Stomach smooth muscle (tissue), 2 donors: ENCODE measurements around the gene TULP4.
"Not testable (repeated sequence)": the region's sequence is repeated elsewhere in the genome, so short reads cannot be mapped to it uniquely, and the experiment has no call there.

ENCODE experiments used
- H3K27ac ChIP-seq: one replicate; pipeline ENCODE4 v1.7.0; 2013; ENCODE audit warnings: mild to moderate bottlenecking, low read length, inconsistent platforms
- H3K27me3 ChIP-seq, 2 donors: one replicate each; pipeline ENCODE4 v1.7.0; 2013; ENCODE audit warnings: low read length in 2 of 2; ENCODE audit not compliant: insufficient read depth in 2 of 2, control insufficient read depth in 1 of 2
- H3K36me3 ChIP-seq, 2 donors: one replicate each; pipeline ENCODE4 v1.7.0; 2013; ENCODE audit warnings: low read length in 2 of 2; ENCODE audit not compliant: control insufficient read depth in 2 of 2, insufficient read depth in 2 of 2
- H3K4me1 ChIP-seq: one replicate; pipeline ENCODE4 v1.7.0; 2013; ENCODE audit warnings: low read length; ENCODE audit not compliant: control insufficient read depth, insufficient read depth
- H3K4me3 ChIP-seq, 2 donors: one replicate each; pipeline ENCODE4 v1.7.0; 2013; ENCODE audit warnings: low read length in 2 of 2
- H3K9ac ChIP-seq, 2 donors: one replicate each; pipeline ENCODE4 v1.7.0; 2013; ENCODE audit warnings: low read length in 2 of 2, mild to moderate bottlenecking in 1 of 2
- H3K9me3 ChIP-seq, 2 donors: one replicate each; pipeline ENCODE4 v1.7.0; 2013; ENCODE audit warnings: low read length in 2 of 2; ENCODE audit not compliant: control insufficient read depth in 2 of 2
- donor health status: healthy.
- donor health status: Pancreatic carcinoma.

TULP4 gene

DNA sequence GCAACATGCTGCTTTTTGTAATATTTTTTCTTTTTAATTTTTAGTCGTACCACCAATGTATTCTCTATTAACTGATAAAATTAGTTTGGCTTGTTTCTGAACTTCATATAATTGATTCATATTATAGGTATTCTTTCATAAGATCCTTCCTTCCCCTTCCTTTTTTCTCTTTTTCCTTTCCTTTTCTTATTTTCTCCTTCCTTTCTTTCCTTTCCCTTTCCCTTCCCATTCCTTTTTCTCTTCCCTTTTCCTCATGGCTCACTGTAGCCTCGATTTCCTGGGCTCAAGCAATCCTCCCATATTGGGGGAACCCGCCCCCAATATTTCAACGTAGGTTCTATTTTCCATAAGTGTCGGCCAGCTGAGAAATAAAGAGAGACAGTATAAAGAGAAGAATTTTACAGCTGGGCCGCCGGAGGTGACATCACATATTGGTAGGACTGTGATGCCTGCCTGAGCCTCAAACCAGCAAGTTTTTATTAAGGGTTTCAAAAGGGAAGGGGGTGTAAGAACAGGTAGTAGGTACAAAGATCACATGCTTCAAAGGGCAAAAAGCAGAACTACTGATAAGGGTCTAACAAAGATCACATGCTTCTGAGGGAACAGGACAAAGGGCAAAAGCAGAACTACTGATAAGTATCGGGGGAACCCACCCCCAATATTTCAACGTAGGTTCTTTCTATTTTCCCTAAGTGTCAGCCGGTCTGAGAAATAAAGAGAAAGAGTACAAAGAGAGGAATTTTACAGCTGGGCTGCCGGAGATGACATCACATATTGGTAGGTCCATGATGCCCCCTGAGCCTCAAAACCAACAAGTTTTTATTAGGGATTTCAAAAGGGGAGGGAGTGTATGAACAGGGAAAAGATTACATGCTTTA lies 16.1 kb upstream of the TULP4 start:
- H3K36me3 ChIP-seq, H3K9ac ChIP-seq, H3K4me3 ChIP-seq, H3K27me3 ChIP-seq, H3K27ac ChIP-seq, H3K4me1 ChIP-seq, H3K9me3 ChIP-seq: not testable (repeated sequence)

DNA sequence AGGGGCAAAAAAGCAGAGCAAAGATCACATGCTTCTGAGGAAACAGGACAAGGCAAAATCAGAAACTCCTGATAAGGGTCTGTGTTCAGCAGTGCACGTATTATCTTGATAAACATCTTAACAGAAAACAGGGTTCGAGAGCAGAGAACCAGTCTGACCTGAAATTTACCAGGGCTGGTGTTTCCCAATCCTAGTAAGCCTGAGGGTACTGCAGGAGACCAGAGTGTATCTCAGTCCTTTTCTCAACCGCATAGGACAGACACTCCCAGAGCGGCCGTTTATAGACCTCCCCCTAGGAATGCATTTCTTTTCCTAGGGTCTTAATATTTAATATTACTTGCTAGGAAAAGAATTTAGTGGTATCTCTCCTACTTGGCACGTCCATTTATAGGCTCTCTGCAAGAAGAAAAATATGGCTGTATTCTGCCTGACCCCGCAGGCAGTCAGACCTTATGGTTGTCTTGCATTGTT lies 15.4 kb upstream of the TULP4 start:
- H3K27me3 ChIP-seq, H3K9ac ChIP-seq, H3K4me1 ChIP-seq, H3K4me3 ChIP-seq, H3K27ac ChIP-seq, H3K36me3 ChIP-seq, H3K9me3 ChIP-seq: not testable (repeated sequence)

DNA sequence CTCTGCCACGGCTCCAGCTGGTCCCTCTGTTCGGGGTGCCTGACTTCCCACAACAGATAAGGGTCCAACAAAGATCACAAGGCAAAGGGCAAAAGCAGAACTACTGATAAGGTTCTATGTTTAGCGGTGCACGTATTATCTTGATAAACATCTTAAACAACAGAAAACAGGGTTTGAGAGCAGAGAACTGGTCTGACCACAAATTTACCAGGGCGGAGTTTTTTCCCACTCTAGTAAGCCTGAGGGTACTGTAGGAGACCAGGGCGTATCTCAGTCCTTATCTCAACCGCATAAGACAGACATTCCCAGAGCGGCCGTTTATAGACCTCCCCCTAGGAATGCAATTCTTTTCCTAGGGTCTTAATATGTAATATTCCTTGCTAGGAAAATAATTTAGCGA lies 14.6 kb upstream of the TULP4 start:
- not testable (repeated sequence) for H3K36me3 ChIP-seq, H3K27ac ChIP-seq, H3K4me1 ChIP-seq, H3K4me3 ChIP-seq, H3K9me3 ChIP-seq, H3K9ac ChIP-seq, H3K27me3 ChIP-seq

DNA sequence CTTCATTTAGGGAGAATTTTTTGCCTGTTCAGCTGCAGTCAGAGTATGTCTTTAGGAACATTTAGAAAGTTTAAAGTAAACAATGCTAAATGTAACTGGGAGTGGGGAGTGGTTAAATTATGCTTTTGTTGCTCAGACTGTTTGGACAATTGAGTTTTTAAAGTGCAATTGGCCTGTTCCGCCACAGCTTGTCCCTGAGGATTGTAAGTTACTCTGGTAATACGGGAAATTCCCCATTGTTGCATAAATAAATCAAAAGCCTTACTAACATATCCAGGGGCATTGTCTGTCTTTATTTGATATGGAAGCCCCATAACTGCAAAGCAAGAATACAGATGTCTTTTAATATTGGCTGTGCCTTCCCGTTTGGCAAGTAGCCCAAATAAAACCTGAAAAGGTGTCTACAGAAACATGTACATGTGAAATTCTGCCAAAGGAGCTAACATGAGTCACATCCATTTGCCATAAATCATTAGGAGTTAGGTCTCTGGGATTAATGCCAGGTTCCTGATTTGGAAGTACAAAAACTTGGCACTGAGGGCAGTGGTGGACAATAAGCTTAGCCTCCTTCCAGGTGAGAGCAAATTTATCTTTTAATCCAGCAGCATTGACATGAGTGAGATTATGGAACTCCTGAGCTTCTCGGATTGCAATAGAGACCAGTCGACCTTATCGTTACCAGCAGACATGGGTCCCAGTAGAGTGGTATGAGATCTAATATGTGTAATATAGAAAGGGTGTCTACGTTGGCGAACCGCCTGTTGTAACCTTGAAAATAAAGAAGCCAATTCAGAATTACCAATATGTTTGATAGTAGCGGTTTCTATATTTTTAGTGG lies 11.7 kb upstream of the TULP4 start:
- H3K36me3 ChIP-seq, H3K4me3 ChIP-seq, H3K9ac ChIP-seq, H3K27ac ChIP-seq, H3K9me3 ChIP-seq, H3K4me1 ChIP-seq, H3K27me3 ChIP-seq: not testable (repeated sequence)

DNA sequence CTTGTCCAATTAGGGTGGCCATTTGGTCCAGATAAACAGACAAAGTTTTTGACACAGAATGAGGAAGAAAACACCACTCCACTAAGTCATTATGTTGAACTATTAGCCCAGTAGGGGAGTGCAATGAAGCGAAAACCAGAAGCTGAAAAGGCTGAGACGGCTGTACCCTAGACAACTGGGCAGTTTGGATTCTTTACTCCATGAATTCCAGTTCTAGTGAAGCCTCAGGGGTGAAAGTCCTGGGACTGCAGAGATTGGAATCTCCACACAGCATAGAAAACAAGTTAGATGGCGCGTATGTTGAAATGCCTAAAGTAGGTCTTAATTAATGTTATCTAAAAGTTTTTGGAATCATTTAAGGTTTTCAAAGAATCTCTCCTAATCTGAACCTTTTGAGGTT lies 10.7 kb upstream of the TULP4 start:
- H3K4me1 ChIP-seq, H3K9me3 ChIP-seq, H3K36me3 ChIP-seq, H3K9ac ChIP-seq, H3K27ac ChIP-seq, H3K27me3 ChIP-seq, H3K4me3 ChIP-seq: not testable (repeated sequence)

DNA sequence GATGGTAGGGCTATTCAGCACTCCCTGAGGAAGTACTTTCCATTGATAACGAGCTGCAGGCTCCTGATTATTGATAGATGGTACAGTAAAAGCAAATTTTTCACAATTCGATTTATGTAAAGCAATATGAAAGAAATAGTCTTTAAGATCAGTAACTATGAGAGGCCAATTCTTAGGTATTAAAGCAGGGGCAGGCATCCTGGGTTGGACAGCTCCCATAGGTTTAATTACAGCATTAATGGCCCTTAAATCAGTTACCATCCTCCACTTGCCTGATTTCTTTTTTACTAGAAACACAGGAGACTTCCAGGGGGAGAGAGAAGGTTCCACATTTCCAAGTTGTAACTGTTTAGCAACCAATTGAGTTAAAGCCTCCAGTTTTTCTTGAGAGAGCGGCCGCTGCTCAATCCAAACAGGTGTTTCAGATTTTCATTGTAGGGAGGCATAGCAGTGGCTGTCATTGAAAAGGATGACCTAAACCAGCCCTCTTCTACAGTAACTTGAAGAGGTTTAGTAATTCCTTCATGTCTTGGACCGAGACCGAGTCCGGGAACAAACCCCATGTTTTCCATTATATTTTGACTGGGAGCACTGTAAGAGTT lies 10.0 kb upstream of the TULP4 start:
- not testable (repeated sequence) for H3K36me3 ChIP-seq, H3K27me3 ChIP-seq, H3K4me3 ChIP-seq, H3K27ac ChIP-seq, H3K9me3 ChIP-seq, H3K4me1 ChIP-seq, H3K9ac ChIP-seq

DNA sequence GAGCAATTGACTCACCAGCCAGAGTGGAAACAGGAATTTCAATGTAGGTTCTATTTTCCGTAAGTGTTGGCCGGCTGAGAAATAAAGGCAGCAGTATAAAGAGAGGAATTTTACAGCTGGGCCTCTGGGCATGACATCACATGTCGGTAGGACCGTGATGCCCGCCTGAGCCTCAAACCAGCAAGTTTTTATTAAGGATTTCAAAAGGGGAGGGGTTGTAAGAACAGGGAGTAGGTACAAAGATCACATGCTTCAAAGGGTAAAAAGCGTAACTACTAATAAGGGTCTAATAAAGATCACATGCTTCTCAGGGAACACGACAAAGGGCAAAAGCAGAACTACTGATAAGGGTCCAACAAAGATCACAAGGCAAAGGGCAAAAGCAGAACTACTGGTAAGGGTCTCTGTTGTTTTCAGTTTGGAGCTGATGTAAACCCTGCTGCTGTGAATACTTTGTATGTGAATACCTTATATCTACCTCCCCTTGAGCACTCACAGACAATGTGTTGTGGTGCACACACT lies 9.0 kb upstream of the TULP4 start:
- no peaks in the 10 kb centered on the region for H3K36me3 ChIP-seq
- no peaks in the 10 kb centered on the region for H3K9me3 ChIP-seq
- H3K9ac ChIP-seq, result no peak overlapping the region
- H3K4me3 ChIP-seq, result no peak overlapping the region
- H3K27me3 ChIP-seq, result no peaks in the 10 kb centered on the region
- H3K27ac ChIP-seq, result no peak overlapping the region
- peaks cover 4% of the 10 kb centered on the region for H3K4me1 ChIP-seq

DNA sequence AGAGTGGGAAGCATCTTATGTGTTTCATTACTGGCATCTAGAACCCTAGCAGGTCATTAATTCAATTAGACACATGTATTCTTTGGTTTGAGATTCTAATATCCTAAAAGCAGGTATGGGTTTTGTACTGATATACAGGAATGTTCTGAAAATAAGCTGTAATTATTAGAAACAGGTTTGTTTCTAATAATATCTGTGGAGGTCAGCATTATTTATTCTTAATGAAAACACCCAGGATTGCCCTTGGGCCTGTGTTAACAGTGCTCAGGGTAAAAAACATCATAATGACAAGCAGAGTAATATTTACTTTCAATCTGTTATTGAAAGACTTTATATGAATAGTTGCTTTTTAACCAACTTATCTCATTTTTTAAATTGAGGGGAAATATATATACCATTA lies 8.0 kb upstream of the TULP4 start:
- H3K27ac ChIP-seq, result no peak overlapping the region

DNA sequence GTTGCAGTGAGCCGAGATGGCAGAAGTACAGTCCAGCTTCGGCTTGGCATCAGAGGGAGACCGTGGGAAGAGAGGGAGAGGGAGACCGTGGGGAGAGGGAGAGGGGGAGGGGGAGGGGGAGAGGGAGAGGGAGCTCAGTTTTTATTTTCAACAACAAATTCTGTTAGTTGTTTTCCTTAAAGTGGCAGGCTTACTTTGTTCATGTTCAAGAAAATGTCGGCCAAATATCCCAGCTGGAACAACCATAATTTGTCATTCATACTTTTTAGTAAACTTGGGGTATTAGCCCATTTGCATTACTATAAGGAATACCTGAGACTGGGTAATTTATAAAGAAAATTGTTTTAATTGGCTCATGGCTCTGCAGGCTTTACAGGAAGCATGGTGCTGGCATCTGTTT lies 2.5 kb upstream of the TULP4 start:
- Histone ChIP-seq H3K36me3 (peaks cover 0 to 3% of the 10 kb centered on the region in 2 donors), H3K27me3 (no peaks in the 10 kb centered on the region), H3K9me3 (no peaks in the 10 kb centered on the region), H3K9ac (no peak overlapping the region), H3K4me3 (no peak overlapping the region), H3K27ac (no peak overlapping the region), H3K4me1 (no peaks in the 10 kb centered on the region)

More for the DNA sequence above, 8.0 kb upstream of the TULP4 start:
- H3K9me3 ChIP-seq, result no peaks in the 10 kb centered on the region
- H3K4me1 ChIP-seq, result peaks cover 4% of the 10 kb centered on the region
- H3K9ac ChIP-seq, result no peak overlapping the region
- H3K4me3 ChIP-seq, result no peak overlapping the region
- no peaks in the 10 kb centered on the region for H3K36me3 ChIP-seq
- no peaks in the 10 kb centered on the region for H3K27me3 ChIP-seq

DNA sequence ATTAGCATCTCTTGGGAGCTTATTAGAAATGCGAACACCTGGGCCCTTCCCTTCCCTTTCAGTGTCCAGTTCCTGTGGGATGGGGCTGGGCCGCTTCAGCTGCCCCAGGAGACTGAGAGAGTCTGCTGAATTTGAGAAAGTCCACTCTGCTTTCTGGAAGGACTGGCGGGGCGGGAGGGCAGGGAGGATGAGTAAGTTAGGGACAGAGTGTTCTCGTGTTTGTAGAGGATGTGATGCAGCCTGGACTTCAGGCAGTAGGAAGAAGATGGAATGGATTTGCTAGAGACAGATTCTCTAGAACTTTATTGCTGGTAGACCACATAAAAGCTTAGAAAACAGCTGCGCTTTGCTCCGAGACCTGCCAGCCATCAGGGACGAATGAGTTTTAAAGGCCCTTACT lies 1.1 kb upstream of the TULP4 start:
- Histone ChIP-seq H3K27me3 (no peaks in the 10 kb centered on the region), H3K9ac (no peak overlapping the region), H3K4me3 (no peak overlapping the region), H3K4me1 (no peaks in the 10 kb centered on the region), H3K27ac (no peak overlapping the region), H3K36me3 (peaks cover 0 to 3% of the 10 kb centered on the region in 2 donors), H3K9me3 (no peaks in the 10 kb centered on the region)
